ENCODE results near the gene CDHR5. TPM values are rescaled to one million over a fixed set of nuclear protein-coding genes. Genes with fewer than 3 reads are reported as not detected.
A peak's percentile ranks its signal among the peaks of the same experiment; 100 is the strongest.

Gene CDHR5
- polyA plus RNA-seq, 1 donor (not counting 4 experiments of a cell fraction or from before 2014, with no cell fraction given): not detected

- Histone ChIP-seq H3K79me2 (ENCODE audit: control insufficient read depth, insufficient read depth, low read length) (peaks cover 2% of the 10 kb centered on the region), H3K4me1 (ENCODE audit: control insufficient read depth, extremely low read depth, insufficient read depth, low read length) (peaks cover 25% of the 10 kb centered on the region), H3K27ac (ENCODE audit: control insufficient read depth, insufficient read depth, low read length) (peak overlapping the region; percentile 80), H3K9me3 (ENCODE audit: control insufficient read depth, low read depth, low read length) (no peaks in the 10 kb centered on the region), H3K4me3 (ENCODE audit: control insufficient read depth in 2 of 3, extremely low read depth in 1 of 3, insufficient read depth in 2 of 3, low read depth in 1 of 3, low read length in 3 of 3) (peak overlapping the region; percentile 58 to 81 (median 76)), H3K9me1 (ENCODE audit: control insufficient read depth, extremely low read depth, insufficient read depth, low read length) (no peaks in the 10 kb centered on the region), H3K4me2 (ENCODE audit: control insufficient read depth, extremely low read depth, insufficient read depth, low read depth, low read length) (peak overlapping the region; percentile 90), H3K9ac (ENCODE audit: control insufficient read depth, extremely low read depth, insufficient read depth, low read length) (peak overlapping the region; percentile 83), H4K20me1 (ENCODE audit: control insufficient read depth, extremely low read depth, insufficient read depth, low read length) (peaks cover 15% of the 10 kb centered on the region), H2AFZ (ENCODE audit: control insufficient read depth, low read length) (no peak overlapping the region), H3K36me3 (ENCODE audit: control insufficient read depth in 2 of 2, extremely low read depth in 1 of 2, insufficient read depth in 2 of 2, low read length in 2 of 2) (peaks cover 19 to 32% of the 10 kb centered on the region in 2 experiments), H3K27me3 (ENCODE audit: control insufficient read depth, extremely low read depth, insufficient read depth, low read length) (no peaks in the 10 kb centered on the region)
- dilution Hi-C loops (cut with MboI; ENCODE audit: extremely low pct_ligation_motif_present, low sequenced_read_pairs): no loop called here
- no peak for DNase-seq (ENCODE audit: low read depth, low spot score)
- no peak for TF ChIP-seq CTCF (optimal IDR thresholded peaks at IDR 0.05 in 1 of 3, IDR thresholded peaks at IDR 0.05 in 1 of 3, conservative IDR thresholded peaks at IDR 0.05 in 1 of 3; ENCODE audit: extremely low read depth in 1 of 3, insufficient read depth in 2 of 3, low read length in 3 of 3)
- TF ChIP-seq EZH2 (IDR thresholded peaks at IDR 0.05; ENCODE audit: low read length): no peak
- no peak for FAIRE-seq
Observed at GRCh38 chr11:614623-615503, 9.9 kb downstream of the CDHR5 start.

GRCh38 chr11:614021-614622, 10.6 kb downstream of the CDHR5 start:
- peak overlapping the region; percentile 90 for H3K4me2 ChIP-seq (ENCODE audit: control insufficient read depth, extremely low read depth, insufficient read depth, low read depth, low read length)
- peaks cover 15% of the 10 kb centered on the region for H4K20me1 ChIP-seq (ENCODE audit: control insufficient read depth, extremely low read depth, insufficient read depth, low read length)
- FAIRE-seq (no peak), DNase-seq (ENCODE audit: low read depth, low spot score) (no peak)
- H3K4me3 ChIP-seq (ENCODE audit: control insufficient read depth in 2 of 3, extremely low read depth in 1 of 3, insufficient read depth in 2 of 3, low read depth in 1 of 3, low read length in 3 of 3): peak overlapping the region; percentile 49 to 81 (median 58)
- peaks cover 2% of the 10 kb centered on the region for H3K79me2 ChIP-seq (ENCODE audit: control insufficient read depth, insufficient read depth, low read length)
- no peaks in the 10 kb centered on the region for H3K9me1 ChIP-seq (ENCODE audit: control insufficient read depth, extremely low read depth, insufficient read depth, low read length)
- peak overlapping the region; percentile 36 for H3K27ac ChIP-seq (ENCODE audit: control insufficient read depth, insufficient read depth, low read length)
- H3K36me3 ChIP-seq (ENCODE audit: control insufficient read depth in 2 of 2, extremely low read depth in 1 of 2, insufficient read depth in 2 of 2, low read length in 2 of 2): peaks cover 23 to 34% of the 10 kb centered on the region in 2 experiments
- dilution Hi-C loops (cut with MboI; ENCODE audit: extremely low pct_ligation_motif_present, low sequenced_read_pairs): no loop called here
- peaks cover 25% of the 10 kb centered on the region for H3K4me1 ChIP-seq (ENCODE audit: control insufficient read depth, extremely low read depth, insufficient read depth, low read length)
- H3K9ac ChIP-seq (ENCODE audit: control insufficient read depth, extremely low read depth, insufficient read depth, low read length): peak overlapping the region; percentile 83
- TF ChIP-seq EZH2 (IDR thresholded peaks at IDR 0.05; ENCODE audit: low read length) (no peak), CTCF (optimal IDR thresholded peaks at IDR 0.05 in 1 of 3, IDR thresholded peaks at IDR 0.05 in 1 of 3, conservative IDR thresholded peaks at IDR 0.05 in 1 of 3; ENCODE audit: extremely low read depth in 1 of 3, insufficient read depth in 2 of 3, low read length in 3 of 3) (no peak)
- no peak overlapping the region for H2AFZ ChIP-seq (ENCODE audit: control insufficient read depth, low read length)
- no peaks in the 10 kb centered on the region for H3K9me3 ChIP-seq (ENCODE audit: control insufficient read depth, low read depth, low read length)
- no peaks in the 10 kb centered on the region for H3K27me3 ChIP-seq (ENCODE audit: control insufficient read depth, extremely low read depth, insufficient read depth, low read length)

Data from keratinocyte (primary cell).